MM.1S (cell line): ENCODE results near the gene SLC35E4.

Experiments
- CTCF ChIP-seq: fragments of 300-600 bp; sonication (generic); IDR thresholded peaks from 2 replicates; pipeline ENCODE4 v1.5.1; 2016; ENCODE audit warnings: antibody characterized with exemption, low read length, mixed read lengths
- EZH2 ChIP-seq: fragments of 300-600 bp; sonication (generic); optimal IDR thresholded peaks from 2 replicates; pipeline ENCODE3; 2017; ENCODE audit warnings: low read depth, mild to moderate bottlenecking, antibody characterized with exemption, low read length, mixed read lengths
- EZH2phosphoT487 ChIP-seq: fragments of 300-600 bp; sonication (generic); IDR thresholded peaks from 2 replicates; pipeline ENCODE4 v1.6.1; 2018; ENCODE audit warnings: antibody characterized with exemption, low read length

GRCh38 chr22:30603801-30604200 lies 31.8 kb upstream of the SLC35E4 start:
- no peak for TF ChIP-seq CTCF
- TF ChIP-seq EZH2phosphoT487: no peak
- no peak for TF ChIP-seq EZH2
